Coronary artery (tissue), 2 donors: Measurements from ENCODE around the gene CCDC78.
"Not testable (repeated sequence)": the region's sequence is repeated elsewhere in the genome, so short reads cannot be mapped to it uniquely, and the experiment has no call there.

Experiments
- DNase-seq: peaks from one replicate; pipeline ENCODE4 v3.0.0-alpha.2; 2017; ENCODE audit warnings: low spot score
- H3K27ac ChIP-seq, 2 donors: fragments of 200-600 bp; sonication (generic); one replicate each; pipeline ENCODE4 v1.5.1; 2016 to 2019
- H3K4me3 ChIP-seq: fragments of 200-600 bp; sonication (generic); 2 replicates; pipeline ENCODE4 v1.5.1; 2016; ENCODE audit warnings: mild to moderate bottlenecking, moderate library complexity
- TF ChIP-seq, protein P1 (sequence below): fragments of 200-600 bp; sonication (generic); IDR thresholded peaks from one replicate; pipeline ENCODE4 v1.5.1; 2019; ENCODE audit warnings: antibody characterized with exemption

Gene CCDC78

DNA sequence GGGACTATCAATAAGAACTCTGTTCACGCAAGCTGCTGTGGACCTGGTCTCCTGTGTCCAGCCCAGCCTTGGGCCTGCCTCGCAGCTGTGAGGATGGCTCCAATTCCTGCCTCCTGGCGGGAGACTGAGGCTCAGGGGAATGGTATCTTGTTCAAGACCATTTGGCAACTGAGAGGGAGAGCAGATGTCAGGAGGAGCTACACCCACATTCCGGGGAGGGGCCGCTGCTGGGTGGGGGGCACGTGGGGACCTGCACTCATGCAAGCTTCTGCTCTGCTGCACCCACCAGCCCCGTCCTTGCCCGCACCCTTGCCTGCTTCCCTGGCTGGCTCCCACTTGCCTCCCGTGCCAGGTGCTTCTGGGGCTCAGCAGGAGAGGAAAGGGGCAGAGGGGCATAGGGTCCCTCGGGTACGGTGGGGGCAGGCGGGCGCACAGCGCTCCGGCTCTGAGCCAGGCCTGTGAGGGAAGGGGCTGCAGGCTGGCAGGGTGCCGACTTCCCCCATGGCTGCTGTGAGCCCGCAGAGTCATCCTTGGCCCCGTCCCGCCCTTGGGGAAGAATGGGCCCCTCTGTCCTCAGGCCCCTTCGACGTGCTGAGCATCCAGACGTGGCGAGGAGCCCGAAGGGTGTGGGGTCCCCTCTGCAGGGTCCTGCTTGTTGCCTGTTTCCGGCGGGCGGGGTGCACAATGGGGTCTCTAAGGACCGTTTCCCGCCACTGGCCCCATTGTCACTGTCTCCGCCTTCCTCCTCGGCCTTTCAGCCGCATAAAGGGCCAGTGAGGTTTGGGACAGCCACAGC, 8.6 kb downstream of the CCDC78 start:
- no peak for DNase-seq

DNA sequence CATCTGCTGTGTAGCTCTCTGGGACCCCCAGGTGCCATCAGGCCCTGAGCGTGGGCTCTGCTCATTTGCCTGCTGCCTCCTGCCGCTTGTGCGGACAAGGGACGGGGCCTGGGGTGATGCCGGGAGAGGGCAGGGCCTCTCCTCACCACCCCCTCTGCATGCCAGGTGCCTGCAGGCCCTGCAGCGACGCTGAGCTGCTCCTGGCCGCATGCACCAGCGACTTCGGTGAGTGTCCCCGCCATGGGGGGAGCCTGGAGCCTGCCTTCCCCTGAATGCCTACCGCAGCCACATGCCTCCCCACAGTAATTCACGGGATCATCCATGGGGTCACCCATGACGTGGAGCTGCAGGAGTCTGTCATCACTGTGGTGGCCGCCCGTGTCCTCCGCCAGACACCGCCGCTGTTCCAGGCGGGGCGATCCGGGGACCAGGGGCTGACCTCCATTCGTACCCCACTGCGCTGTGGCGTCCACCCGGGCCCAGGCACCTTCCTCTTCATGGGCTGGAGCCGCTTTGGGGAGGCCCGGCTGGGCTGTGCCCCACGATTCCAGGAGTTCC, 9.4 kb downstream of the CCDC78 start:
- TF ChIP-seq, protein P1, sequence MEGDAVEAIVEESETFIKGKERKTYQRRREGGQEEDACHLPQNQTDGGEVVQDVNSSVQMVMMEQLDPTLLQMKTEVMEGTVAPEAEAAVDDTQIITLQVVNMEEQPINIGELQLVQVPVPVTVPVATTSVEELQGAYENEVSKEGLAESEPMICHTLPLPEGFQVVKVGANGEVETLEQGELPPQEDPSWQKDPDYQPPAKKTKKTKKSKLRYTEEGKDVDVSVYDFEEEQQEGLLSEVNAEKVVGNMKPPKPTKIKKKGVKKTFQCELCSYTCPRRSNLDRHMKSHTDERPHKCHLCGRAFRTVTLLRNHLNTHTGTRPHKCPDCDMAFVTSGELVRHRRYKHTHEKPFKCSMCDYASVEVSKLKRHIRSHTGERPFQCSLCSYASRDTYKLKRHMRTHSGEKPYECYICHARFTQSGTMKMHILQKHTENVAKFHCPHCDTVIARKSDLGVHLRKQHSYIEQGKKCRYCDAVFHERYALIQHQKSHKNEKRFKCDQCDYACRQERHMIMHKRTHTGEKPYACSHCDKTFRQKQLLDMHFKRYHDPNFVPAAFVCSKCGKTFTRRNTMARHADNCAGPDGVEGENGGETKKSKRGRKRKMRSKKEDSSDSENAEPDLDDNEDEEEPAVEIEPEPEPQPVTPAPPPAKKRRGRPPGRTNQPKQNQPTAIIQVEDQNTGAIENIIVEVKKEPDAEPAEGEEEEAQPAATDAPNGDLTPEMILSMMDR: no peak
- H3K27ac ChIP-seq: no peak overlapping the region
- no peak for DNase-seq
- peak overlapping the region; percentile 85 for H3K4me3 ChIP-seq

More for the DNA sequence above, 8.6 kb downstream of the CCDC78 start:
- no peak overlapping the region for H3K4me3 ChIP-seq
- TF ChIP-seq, protein P1: no peak
- H3K27ac ChIP-seq: no peak overlapping the region

DNA sequence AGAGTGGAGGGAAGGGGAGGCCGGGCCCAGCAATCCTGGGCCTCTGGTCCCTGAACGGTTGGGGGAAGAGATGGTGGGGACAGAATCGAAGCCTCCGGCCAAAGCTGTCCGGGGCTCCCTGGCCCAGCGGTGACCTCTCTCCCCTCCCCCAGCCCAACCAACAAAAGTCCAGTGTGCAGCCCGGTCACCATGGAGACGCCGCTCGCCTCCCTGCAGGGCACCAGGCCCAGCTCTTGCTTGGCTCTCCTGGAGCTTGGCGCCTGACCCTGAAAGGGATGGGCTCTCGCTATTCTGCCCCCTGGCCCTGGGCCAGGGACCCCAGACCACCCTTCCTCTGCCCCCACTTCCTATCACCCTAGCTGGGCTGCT, 10.1 kb downstream of the CCDC78 start:
- no peak overlapping the region for H3K27ac ChIP-seq
- TF ChIP-seq, protein P1: no peak
- peak overlapping the region; percentile 85 for H3K4me3 ChIP-seq
- DNase-seq: no peak

DNA sequence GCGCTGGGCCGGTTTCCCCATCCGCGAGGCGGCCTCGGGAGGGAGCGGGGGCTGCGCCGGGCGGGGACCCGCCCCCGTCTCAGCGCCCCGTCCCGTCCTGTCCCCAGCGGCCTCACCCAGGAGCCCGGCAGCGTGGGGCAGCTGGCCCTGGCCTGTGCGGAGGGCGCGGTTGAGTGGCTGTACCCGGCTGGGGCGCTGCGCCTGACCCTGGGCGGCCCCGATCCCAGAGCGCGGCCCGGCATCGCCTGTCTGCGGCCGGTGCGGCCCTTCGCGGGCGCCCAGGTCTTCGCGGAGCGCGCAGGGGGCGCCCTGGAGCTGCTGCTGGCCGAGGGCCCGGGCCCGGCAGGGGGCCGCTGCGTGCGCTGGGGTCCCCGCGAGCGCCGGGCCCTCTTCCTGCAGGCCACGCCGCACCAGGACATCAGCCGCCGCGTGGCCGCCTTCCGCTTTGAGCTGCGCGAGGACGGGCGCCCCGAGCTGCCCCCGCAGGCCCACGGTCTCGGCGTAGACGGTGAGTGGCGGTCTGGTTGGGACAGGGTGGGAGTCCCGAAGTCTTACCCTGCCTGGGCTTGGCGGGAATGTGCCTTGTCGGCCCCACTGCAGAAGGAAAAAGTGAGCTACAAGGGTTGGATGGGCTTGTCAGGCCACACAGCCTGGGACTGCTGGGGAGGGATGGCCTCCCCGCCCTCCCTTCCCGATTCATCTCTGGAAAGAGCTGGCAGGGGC, 10.6 kb downstream of the CCDC78 start:
- Histone ChIP-seq H3K4me3 (peak overlapping the region; percentile 85), H3K27ac (peak overlapping the region in 1 of 2 donors; percentile 54)
- no peak for DNase-seq
- TF ChIP-seq, protein P1: no peak

DNA sequence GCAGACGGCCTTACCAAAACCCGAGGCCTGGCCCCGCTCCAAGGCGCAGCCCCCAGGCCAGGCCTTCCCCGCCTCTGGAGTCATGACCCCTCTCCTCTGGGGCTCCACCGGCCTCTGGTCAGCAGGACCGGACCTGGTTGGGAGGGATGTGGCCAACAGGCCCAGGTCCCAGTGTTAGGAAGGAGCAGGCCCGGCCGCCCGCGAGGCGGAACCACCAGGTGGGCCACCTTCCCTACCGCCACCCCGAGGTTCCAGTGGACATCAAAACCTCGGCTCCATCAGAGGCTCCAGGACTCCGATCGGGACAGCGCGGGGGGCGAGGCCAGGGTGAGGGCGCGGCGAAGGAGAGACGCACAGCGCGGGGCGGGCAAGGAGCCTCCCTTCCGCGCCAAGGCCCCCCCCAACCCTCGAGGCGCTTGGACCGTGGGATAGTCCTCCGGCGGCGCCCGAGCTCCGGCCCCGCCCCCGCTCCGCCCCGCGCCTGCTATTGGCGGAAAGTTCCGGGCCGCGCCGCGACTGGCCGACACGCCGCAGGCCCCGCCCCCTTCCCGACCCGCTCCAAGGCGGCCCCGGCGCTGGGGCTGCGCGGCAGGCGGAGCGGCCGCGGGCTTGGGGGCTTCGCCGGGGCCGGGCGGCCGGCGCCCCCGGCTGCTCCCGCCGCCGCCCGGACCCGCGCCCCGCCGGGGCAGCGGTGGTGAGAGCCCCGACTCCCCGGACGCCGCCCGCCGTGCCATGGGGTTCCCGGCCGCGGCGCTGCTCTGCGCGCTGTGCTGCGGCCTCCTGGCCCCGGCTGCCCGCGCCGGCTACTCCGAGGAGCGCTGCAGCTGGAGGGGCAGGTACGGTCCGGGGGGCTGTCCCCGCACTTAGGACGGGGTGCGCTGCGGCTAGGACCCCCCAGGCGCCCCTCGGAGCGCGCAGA, 11.4 kb downstream of the CCDC78 start, which contains the start of gene METRN:
Gene METRN (plus strand): TSS at position 561 of the 919 bp plus-strand sequence. CDS start 172 bp downstream, at position 733.
- Histone ChIP-seq H3K4me3 (peak within 1 kb of the TSS; percentile 85), H3K27ac (peak within 1 kb of the TSS in 1 of 2 donors; percentile 54)
- DNase-seq: peak; percentile 89
- TF ChIP-seq, protein P1: no peak

DNA sequence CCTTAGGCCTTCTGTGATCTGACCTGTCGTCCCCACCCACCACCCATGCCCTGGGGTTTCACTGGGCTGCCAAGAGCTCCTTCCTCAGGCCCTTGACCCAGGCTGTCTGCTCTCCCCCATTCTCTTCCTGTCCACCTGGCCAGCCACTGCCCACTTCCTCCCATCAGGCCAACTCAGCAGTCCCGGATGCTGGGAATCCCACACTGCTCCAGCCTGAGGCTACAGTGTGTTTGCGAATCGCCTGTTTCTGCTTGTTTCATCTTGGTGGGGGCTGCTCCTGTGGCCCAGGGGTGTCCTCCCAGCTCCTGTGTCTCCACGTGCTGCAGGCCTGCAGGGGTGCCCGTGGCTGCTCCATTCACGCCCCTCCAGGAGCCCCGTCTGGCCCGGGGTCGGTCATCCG, 12.2 kb downstream of the CCDC78 start:
- no peak for DNase-seq
- TF ChIP-seq, protein P1: no peak
- H3K27ac ChIP-seq: no peak overlapping the region
- H3K4me3 ChIP-seq: peak overlapping the region; percentile 85

DNA sequence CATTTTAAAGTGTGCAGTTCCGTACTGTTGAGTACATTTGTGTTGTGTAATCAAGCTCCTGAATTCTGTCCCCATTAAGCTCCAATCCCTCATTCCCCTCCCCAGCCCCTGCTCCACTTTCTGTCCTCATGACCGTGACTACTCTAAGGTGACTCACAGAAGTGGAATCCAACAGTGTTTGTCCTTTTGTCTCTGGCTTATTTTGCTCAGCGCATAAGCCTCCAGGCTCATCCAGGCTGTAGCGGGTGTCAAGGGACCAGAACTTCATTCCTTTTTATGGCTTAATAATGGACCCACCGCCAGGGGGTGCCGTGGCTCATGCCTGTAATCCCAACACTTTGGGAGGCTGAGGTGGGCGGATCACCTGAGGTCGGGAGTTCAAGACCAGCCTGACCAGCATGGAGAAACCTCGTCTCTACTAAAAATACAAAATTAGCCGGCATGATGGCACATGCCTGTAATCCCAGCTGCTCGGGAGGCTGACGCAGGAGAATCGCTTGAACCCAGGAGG, 13.4 kb downstream of the CCDC78 start:
- H3K27ac ChIP-seq, DNase-seq, H3K4me3 ChIP-seq: not testable (repeated sequence)
